RCC 7860 (cell line): ENCODE data around the gene MRPS2.
A peak's percentile ranks its signal among the peaks of the same experiment; 100 is the strongest.
"Not testable (repeated sequence)": the region's sequence is repeated elsewhere in the genome, so short reads cannot be mapped to it uniquely, and the experiment has no call there.

Experiments used
- DNase-seq: peaks from one replicate; pipeline ENCODE4 v3.0.0-alpha.2; 2015; ENCODE audit warnings: low spot score
- FAIRE-seq: peaks from 2 replicates; lab custom pipeline; 2012; peaks lifted over from hg19 to GRCh38; lab: Jason Lieb, UNC

MRPS2 gene

DNA sequence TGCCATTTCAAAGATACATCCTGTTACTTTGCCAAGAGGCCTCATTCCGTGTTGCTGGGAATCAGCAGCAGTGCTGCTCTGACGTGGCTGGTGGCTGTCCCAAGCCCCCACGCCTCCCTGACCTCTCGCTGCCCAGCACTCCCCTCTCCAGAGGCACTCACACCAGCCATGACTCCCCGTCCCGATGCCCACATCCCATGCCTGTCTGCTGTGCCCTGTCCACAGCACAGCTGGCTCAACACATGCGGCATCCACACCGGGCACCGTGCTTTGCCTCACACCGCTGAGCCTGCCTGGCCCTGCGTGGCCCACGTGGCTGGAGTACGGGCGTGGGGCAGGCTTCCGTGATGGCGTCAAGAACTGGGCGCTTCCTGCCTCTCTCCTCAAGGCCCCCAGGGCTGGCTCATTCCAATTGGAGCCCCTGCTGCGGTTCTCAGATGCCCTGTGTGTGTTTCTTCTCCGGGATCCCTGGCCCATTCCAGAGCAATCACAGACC is 12.9 kb downstream of the MRPS2 start:
- FAIRE-seq (no peak), DNase-seq (no peak)

DNA sequence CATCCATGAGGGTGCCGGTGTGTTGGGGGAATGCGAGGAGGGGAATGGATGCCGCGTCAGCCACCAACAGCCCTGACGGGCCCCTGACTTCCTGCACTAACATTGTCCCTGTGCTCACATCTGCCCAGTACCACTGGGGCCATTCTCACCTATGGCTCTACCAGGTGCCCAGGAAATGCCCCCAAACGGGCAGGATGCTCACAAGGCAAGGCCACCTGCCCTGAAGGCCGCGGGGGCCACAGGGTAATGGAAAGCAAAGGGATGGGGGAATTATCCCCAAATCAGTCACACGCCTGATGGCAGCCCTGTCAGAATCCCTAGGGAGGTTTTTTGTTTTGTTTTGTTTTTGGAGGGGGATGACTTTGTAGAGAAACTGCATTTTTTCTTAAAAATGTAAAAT is 13.4 kb downstream of the MRPS2 start:
- not testable (repeated sequence) for DNase-seq, FAIRE-seq

DNA sequence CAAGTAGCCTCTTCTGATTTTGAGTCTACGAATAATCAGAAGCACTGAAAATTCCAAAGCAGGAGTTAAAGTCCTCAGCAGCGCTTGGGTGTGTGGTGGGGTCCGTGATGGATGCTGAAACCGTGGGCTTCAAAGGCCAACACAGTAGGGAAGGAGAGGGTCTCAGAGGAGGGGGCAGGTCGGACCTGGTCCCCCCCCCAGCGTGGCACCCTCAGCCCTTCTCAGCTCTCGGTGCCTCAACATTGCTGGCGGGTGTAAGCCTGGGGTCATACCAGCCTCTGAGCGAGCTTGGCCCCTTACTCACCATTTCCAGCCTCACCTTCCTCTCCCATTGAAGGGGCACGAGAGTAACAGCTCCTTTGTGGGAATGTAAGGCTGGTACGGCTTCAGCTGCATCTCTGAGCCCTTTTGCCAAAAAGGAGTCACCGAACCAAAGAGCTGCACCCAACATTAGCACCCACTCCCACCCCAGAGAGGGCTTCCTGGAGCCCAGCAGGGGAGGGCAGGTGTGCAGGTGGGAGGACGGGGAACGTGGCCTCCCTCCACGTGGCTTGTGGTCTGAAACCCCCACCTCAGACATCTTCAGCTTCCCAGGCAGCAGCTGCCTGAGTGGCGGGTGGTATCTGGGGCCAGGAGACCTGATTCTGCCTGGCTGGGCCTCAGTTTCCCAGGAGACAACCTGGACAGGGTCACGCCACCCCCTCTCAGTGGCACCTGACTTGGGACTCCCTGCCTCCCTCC is 14.0 kb downstream of the MRPS2 start:
- DNase-seq: no peak
- FAIRE-seq: no peak

DNA sequence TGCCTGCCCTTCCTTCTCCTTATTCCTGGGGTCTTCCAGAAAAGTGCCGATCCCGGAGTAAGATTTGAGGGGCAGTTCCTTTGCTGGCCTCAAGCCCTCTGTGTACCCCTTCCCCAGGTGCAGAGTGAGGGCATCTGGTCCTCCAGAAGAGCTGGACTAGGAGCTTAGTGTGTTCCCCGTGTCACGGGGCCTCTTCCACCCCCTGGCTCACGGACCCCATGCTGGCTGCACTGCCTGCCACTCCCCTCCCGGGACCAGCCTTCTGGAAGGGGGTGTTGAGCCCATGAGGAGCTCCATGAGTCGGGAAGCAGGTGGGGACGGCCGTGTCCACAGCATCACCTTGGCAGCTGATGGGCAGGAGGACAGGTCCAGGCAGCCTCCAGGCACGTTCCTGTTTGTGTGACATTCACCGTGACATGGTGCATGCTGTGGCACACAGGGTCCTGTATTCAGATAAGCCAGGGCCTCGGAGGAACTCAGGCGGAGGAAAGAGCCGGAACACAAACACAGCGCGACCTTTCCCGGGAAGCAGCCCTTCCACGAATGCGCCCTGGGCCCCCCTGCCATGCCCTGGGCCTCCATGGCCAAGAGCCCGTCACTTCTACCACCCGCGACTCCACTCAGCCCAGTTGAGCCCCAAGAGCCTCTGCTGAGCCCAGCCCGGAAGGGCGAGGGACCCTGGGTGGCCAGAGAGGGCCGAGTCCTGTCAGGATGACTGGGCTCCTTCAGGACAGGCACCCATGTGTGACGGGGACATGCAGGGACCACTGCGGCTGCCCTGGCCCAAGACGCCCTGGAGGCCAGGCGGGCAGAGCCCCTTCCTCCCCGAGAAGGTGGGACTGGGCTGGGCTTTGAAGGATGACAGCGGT is 14.8 kb downstream of the MRPS2 start:
- DNase-seq (no peak), FAIRE-seq (no peak)

DNA sequence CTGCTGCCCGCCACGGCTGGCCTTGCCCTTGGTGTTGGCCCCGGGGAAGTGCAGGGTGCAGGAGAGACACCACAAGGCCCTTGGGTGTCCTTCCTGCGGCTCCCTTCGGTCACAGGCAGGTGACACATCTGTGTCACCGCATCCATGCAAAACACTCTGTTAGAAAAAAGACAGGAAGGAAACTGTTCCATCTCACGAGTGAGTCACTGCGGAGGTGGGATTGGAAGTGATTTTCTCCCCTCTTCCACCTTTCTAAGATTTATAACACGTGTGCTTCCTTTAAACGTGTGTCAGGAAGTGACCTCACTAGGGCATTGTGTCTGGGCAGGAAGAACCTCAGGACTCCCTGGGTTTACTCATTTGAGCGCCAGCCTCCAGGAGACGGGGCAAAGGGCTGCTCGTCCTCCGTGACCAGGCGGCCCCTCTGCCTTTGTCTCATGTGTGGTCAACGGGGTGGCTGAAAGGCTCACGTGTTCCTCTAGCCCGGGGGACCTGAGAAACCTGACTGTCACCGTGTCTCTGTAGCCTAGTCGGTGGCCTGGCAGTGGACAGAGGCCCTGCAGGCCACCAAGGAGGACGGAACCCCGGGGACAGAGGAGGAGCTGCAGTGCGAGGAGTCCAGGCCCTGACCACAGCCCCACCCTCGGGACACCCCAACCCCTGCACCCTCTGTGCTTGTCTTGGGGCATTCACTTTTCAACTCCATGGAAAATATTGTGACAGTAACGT is 15.8 kb downstream of the MRPS2 start:
- no peak for FAIRE-seq
- DNase-seq: peak; percentile 27

DNA sequence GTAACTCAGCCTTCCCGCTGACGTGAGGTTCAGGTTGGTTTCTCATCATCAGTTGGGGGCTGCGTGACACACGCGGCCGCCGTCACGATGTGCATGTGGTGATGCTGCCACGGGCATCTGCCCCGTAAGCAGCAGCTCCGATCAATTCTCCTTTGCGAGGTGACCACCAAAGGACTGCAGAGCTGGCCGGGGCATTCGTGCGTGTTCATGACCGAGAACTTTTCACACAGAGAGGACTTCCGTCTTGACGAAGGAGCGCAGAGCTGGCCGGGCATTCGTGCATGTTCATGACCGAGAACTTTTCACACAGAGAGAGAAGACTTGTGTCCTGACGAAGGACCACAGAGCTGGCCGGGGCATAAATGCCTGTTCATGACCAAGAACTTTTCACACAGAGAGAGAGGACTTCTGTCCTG is 16.9 kb downstream of the MRPS2 start:
- no peak for FAIRE-seq
- DNase-seq: no peak

DNA sequence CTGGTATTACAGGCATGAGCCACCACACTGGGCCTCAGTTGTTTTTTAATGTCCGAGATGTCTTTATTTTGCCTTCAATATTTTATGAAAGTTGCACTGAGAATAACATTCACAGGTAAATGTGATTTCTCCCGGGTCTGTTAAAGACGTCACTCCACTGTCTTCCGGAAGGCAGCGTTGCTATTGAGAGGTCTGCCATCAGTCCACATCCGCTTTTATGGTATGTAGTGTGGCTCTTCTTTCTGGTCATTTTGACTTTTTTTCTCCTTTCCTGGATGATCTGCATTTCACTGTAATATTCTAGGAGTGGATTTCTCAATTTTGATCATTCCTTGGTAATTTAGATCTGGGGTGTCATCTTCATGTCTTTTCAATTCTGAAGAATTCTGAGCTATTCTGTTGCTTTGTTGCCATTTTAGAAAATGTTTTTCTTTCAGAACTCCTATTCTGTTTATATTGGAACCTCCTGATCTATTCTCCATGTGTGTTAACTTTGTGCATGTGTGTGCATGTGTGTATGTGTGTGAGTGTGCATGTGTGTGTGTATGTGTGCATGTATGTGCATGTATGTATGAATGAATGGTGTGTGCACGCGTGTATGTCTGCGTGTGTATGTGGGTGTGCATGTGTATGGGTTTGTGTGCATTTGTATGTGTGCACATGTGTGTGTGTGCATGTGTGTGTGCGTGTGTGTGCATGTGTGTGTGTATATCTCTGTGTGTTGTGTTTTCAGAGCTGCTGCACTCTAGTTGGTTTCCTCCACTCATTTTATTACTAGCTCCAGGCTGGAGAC is 18.9 kb downstream of the MRPS2 start:
- no peak for DNase-seq

DNA sequence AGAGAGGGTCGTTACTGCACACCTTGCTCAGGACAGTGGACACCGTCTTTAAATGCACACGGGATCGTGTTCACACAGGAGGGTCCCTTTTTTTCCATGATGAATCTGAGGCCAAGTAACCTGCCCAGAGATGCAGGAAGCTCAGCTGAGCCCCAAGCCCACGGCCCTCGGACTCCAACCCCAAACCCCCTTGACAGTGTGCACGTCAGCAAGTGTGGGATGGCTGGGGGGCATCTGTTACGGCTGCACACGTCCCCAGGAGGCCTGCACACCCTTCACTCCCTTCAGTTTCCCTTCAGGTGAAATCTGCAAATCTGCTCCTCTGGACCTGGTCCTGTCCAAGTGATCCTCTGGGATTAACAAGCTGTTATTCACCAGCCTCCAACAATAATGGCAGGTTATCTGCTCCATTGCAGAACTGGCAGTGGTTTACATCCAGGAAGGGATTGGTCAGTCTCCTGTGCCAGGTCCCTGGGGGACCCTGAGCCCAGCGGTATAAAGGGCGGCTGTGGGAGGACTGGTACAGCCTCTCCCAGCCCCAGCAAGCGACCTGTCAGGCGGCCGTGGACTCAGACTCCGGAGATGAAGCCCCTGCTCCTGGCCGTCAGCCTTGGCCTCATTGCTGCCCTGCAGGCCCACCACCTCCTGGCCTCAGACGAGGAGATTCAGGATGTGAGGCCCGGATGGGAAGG is 20.6 kb downstream of the MRPS2 start, which contains the start of gene LCN1:
Gene LCN1, plus strand, starts transcription at position 525 of the 692 bp plus-strand sequence. Its CDS starts 58 bp downstream, at position 583.
- FAIRE-seq: no peak
- DNase-seq: no peak

More for the DNA sequence above, 18.9 kb downstream of the MRPS2 start:
- FAIRE-seq: no peak

DNA sequence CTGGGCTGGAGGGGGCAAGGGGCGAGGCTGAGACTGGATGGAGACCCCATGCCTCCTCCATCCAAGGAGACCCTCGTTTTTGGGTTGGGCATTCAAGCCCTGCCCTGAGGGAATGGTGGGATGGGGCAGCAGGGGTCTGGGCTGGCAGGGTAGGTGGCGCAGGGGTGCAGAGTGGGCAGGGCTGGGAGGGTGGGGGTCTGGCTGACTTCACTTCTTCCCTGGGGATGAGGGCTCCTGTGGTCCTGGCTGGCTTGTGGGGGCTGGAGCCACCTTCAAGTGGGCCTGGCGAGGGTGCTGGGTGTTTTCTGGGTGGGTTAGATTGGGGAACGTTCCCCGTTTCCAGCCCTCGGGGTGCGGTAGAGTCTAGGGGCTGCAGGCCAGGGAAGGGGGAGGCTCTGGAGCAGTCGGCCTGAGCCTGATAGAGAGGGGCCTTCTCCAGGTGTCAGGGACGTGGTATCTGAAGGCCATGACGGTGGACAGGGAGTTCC is 21.2 kb downstream of the MRPS2 start:
- DNase-seq (no peak), FAIRE-seq (no peak)

DNA sequence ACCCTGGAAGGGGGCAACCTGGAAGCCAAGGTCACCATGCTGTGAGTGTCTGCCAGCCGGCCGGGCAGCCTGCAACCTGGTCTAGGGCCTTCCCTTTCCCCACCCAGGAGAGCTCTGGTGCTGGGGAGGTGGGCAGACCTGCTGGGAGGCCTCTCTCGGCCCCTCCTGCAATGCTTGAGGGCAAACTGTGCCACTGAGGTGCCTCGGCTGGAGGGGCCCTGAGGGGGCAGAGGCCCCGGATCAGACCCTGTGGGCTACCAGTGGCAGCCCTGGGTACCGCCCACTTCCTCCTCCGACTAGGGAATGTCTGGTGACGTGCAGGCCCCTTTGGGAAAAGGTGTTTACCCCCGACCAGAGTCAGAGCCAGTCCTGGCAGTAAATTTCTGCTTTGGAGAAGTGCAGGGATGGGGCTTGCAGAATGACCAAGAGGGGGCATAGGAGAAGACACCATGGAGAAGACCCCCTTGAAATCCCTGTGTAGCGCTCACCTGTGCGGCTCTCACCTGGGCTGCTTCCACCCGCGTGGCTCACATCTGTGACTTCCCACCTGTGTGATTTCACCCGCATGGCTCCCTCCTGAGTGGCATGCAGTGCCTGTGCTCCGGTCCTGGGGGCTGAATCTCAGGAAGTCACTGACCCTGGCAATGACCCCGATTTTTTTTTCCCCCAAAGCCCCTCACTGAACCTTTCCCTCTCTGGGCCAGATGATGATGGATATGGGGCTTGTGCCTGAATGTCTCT is 21.8 kb downstream of the MRPS2 start:
- FAIRE-seq: no peak
- no peak for DNase-seq

DNA sequence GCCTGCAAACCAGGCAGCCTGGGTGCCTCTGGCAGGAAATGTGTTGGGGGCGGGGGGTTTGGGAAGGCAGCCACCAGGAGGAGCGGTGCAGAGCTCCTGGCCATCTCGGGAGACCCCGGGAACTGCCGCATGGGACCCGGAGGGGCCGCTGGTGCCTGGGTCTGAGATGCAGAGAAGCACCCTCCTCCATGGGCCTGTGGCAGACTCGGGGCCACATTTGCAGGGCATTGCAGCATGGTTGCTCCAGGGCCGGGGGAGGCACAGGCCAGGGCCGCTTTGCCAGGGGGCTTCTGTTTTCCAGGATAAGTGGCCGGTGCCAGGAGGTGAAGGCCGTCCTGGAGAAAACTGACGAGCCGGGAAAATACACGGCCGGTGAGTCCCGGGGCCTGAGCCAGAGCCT is 22.4 kb downstream of the MRPS2 start:
- FAIRE-seq: no peak

DNA sequence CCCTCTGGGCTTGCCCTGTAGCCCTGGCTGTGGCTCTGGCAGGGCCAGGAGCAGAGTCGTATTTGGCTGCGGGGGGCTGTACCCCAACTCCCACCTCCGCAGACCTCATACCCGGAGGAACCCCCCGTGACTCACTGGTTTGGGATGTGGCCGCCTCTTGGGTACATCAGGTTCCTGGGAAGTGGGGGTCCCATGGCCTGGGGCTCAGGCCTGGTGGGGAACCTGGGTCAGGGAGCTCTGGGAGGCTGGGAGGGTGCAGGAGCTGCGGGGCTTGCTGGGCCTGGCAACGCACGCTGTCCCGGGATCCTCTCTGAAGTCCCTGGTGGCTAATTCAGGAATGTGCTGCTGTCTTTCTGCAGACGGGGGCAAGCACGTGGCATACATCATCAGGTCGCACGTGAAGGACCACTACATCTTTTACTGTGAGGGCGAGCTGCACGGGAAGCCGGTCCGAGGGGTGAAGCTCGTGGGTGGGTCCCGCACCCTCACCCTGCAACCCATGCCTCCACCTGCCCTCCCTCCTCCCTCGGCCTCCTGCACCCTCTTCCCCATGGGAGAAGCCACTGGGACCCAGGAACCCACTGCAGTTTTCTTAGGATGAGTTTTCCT is 23.1 kb downstream of the MRPS2 start:
- no peak for FAIRE-seq
- DNase-seq: no peak

More for the DNA sequence above, 22.4 kb downstream of the MRPS2 start:
- DNase-seq: no peak

DNA sequence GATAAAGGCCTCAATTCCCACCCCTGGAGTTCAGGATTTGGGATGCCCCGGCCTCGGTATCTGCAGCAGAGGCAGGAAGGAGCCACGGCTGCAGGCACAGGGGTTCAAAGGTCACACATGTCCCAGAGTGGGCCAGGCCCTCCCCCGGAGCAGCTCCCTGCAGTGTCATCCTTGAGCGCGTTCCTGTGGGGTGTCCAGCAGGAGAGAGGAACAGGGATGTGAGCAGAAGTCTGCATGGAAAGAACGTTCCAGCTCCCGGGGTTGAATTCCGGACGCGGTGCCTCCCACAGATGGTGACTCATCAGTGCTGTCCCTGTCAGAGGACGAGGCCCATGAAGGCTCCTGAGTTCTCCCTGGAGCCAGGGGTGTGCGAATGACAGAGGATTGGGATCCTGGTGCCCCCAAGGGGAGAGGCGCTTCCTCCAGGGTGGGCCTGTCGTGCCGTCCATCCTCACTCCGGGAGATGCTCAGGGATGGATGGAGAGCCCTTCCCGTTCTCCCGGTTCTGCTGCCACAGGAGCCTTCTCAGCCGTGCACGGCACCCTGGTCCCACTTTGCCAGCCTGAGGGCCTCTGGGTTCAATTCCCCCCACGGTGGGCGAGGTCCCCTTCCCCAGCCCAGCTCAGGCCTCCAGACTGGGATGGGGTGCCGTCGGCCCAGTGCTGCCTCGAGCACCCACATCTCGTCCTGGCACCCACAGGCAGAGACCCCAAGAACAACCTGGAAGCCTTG is 23.8 kb downstream of the MRPS2 start:
- DNase-seq: peak; percentile 62
- FAIRE-seq: no peak

DNA sequence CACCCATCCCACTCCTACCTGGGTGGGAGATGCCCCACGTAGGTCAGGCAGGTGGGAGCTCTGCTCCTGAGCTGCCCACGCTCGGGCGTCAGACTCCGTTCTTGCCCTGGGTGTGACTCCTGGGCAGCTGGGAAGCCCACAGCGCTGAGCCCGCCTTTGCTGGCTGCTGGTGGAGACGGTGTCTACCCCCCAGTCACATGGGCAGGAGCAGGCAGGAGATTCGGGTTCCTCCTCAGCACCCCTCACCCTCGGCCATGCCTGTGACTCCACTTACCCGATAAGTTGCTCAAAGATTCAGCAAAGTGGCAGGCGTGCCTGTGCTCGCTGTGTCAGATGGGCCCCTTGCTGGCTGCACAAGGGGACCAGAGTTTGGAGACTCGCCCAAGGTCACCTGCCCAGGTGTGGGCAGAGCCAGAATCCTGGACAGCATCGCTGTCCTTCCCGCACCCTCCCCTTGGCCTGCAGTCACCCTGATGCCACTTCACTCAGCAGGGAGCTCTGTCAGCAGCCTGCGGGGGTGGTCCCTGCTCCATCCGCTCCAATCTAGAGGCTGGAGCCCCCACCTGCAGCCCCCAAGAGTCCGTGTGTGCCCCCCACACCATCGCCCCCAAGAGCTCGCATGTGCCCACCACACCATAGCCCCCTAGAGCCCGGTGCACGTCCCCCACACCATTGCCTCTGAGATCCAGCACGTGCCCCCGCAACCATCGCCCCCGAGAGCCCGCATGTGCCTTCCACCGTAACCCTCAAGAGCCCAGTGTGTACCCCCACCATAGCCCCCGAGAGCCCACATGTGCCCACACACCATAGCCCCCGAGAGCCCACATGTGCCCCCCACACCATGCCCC is 25.0 kb downstream of the MRPS2 start:
- FAIRE-seq: no peak
- DNase-seq: no peak

DNA sequence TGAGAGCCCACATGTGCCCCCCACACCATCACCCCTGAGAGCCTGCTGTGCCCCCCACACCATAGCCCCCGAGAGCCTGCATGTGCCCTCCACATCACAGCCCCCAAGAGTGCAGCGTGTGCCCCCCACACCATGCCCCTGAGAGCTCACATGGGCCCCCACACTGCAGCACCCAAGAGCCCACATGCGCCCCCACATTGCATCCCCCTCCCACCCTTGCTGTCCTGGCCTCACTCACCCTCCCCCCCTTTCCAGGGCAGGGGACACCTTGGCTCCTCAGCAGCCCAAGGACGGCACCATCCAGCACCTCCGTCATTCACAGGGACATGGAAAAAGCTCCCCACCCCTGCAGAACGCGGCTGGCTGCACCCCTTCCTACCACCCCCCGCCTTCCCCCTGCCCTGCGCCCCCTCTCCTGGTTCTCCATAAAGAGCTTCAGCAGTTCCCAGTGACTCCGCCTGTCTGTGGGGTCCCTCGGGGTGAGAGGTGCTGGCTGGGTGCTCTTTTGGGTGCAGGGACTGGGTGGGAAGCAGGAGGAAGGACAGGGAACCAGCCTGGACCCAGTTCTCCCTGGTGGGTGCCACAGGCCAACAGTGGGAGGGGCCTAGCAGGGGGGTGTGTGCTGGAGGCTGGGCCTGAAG is 25.7 kb downstream of the MRPS2 start:
- FAIRE-seq (no peak), DNase-seq (no peak)
